Esophagus squamous epithelium (tissue), 4 donors: Measurements from ENCODE around the gene PDHX.

Experiments used
- POLR2A ChIP-seq, 4 donors: fragments of 450-650 bp; IDR thresholded peaks; one replicate each; pipeline ENCODE4 v1.6.1; 2017; ENCODE audit warnings: antibody characterized with exemption in 4 of 4, mild to moderate bottlenecking in 4 of 4, moderate library complexity in 3 of 4
- TF ChIP-seq, protein P1 (sequence below), 6 experiments: fragments of 450-650 bp in 4 of 6; fragments of 200-600 bp in 2 of 6; sonication (generic) in 2 of 6; IDR thresholded peaks; one replicate each; pipeline ENCODE4 v1.5.1; 2016 to 2019; ENCODE audit warnings: antibody characterized with exemption in 6 of 6, mild to moderate bottlenecking in 4 of 6, moderate library complexity in 4 of 6

DNA sequence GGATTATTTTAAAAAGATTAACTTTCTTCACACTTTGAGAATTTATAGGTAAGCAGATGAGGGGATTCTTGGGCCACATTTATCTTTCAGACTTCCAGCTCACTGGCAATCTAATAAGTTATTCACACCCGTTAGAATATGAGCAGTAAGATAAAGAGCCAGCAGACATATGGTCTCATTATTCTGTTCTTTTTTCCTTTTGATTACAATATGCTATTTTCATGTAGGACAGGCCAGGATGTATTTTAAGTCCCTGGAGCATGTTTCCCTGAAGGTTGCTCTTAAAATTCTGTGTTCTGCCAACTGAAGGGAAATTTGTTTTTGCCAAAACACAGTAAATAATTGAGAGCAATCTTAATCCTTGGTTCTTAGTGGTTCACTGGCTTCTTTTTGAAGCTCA, 22.2 kb downstream of the PDHX start:
- no peak for TF ChIP-seq POLR2A (IDR thresholded peaks at IDR 0.05)
- TF ChIP-seq, protein P1, sequence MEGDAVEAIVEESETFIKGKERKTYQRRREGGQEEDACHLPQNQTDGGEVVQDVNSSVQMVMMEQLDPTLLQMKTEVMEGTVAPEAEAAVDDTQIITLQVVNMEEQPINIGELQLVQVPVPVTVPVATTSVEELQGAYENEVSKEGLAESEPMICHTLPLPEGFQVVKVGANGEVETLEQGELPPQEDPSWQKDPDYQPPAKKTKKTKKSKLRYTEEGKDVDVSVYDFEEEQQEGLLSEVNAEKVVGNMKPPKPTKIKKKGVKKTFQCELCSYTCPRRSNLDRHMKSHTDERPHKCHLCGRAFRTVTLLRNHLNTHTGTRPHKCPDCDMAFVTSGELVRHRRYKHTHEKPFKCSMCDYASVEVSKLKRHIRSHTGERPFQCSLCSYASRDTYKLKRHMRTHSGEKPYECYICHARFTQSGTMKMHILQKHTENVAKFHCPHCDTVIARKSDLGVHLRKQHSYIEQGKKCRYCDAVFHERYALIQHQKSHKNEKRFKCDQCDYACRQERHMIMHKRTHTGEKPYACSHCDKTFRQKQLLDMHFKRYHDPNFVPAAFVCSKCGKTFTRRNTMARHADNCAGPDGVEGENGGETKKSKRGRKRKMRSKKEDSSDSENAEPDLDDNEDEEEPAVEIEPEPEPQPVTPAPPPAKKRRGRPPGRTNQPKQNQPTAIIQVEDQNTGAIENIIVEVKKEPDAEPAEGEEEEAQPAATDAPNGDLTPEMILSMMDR (IDR thresholded peaks at IDR 0.05) = no peak
